ENCODE results near the gene BAMBI. TPM values are rescaled to one million over a fixed set of nuclear protein-coding genes. Genes with fewer than 3 reads are reported as not detected.

BAMBI gene
- total and polyA plus RNA-seq, 4 donors = 4.8 to 34.5 (median 18.5) TPM

Other genes starting within 250 kb of the BAMBI start
- gene WAC, start 144.4 kb upstream of the BAMBI start, total RNA-seq = 100 to 1,000 TPM; 121 to 149 TPM
- gene WAC, start 144.4 kb upstream of the BAMBI start, polyA plus RNA-seq = 10 to 100 TPM; 53.7 to 59.4 TPM

Measured in aorta (tissue), 4 donors.